K562 (cell line): ENCODE measurements around the gene FAM131C. TPM values are rescaled to one million over a fixed set of nuclear protein-coding genes. Genes with fewer than 3 reads are reported as not detected.

Experiments
- ATAC-seq: fragments of 200-7000 bp; cut with Tn5 transposase; 3 replicates; pipeline ENCODE4 v1.9.1; 2020; ENCODE audit warnings: moderate library complexity
- BruUV-seq: library from RNA; stranded (reverse); fragments of 400-500 nt; replicated peaks from 2 replicates; lab custom pipeline; 2021; lab: Mats Ljungman, UMichigan
- CTCF ChIA-PET: fragments of 300-600 bp; formaldehyde crosslinking; extraction: SDS; loops from one replicate; lab custom pipeline; 2021; ENCODE audit warnings: low intra/inter-chr PET ratio; lab: Yijun Ruan, JAX
- POLR2A ChIA-PET: fragments of 300-600, 350-650 bp; sonication (Branson Sonifier 250); formaldehyde crosslinking; extraction: SDS; loops from one replicate; lab custom pipeline; 2021; ENCODE audit warnings: antibody characterized with exemption, inconsistent platforms; lab: Yijun Ruan, JAX
- DNase-seq, 4 experiments: peaks; one replicate each; pipeline versions ENCODE4 v3.0.0 to v3.0.0-alpha.2; 2011 to 2018; ENCODE audit warnings: low spot score in 3 of 4, mixed read lengths in 3 of 4; ENCODE audit errors: extremely low read depth in 1 of 4
- FAIRE-seq: peaks from 2 replicates; lab custom pipeline; 2011; peaks lifted over from hg19 to GRCh38; lab: Jason Lieb, UNC
- H2AFZ ChIP-seq: 2 replicates; pipeline ENCODE4 v1.6.0; 2011; ENCODE audit warnings: low read depth, low read length, control low read depth, inconsistent platforms
- H3K27ac ChIP-seq: fragments of 200-600 bp; 3 replicates; pipeline ENCODE4 v1.8.0; 2011; ENCODE audit warnings: low read depth, mild to moderate bottlenecking, control low read depth, inconsistent platforms, low read length, moderate library complexity, mixed read lengths; ENCODE audit errors: extremely low read depth
- H3K27me3 ChIP-seq, 2 experiments: fragments of 300-600 bp in 1 of 2; 2 replicates in 1 of 2; 3 replicates in 1 of 2; pipeline versions ENCODE4 v1.6.0 to v1.8.0; 2011; ENCODE audit warnings: inconsistent platforms in 2 of 2, low read length in 2 of 2, mild to moderate bottlenecking in 1 of 2, mixed read lengths in 1 of 2, moderate library complexity in 1 of 2; ENCODE audit not compliant: control insufficient read depth in 2 of 2, insufficient read depth in 2 of 2
- H3K36me3 ChIP-seq: fragments of 300-600 bp; 3 replicates; pipeline ENCODE4 v1.8.0; 2011; ENCODE audit warnings: mild to moderate bottlenecking, low read length, inconsistent platforms; ENCODE audit not compliant: control insufficient read depth, insufficient read depth
- H3K4me1 ChIP-seq, 2 experiments: fragments of 200-600 bp in 1 of 2; replicated peaks in 1 of 2; 2 replicates in 1 of 2; 3 replicates in 1 of 2; pipeline versions ENCODE4 v1.5.1 to v1.8.0; 2011; ENCODE audit warnings: inconsistent platforms in 2 of 2, low read length in 2 of 2, mild to moderate bottlenecking in 1 of 2, mixed read lengths in 1 of 2, moderate library complexity in 1 of 2; ENCODE audit not compliant: control insufficient read depth in 2 of 2, insufficient read depth in 2 of 2
- H3K4me2 ChIP-seq: 2 replicates; pipeline ENCODE4 v1.6.1; 2011; ENCODE audit warnings: low read length, control low read depth, inconsistent platforms, mixed read lengths; ENCODE audit not compliant: insufficient read depth
- H3K4me3 ChIP-seq: fragments of 200-600 bp; sonication (generic), shearing (Covaris generic); 2 replicates; pipeline ENCODE4 v1.5.1; 2016; ENCODE audit warnings: control low read depth, inconsistent platforms
- H3K79me2 ChIP-seq: fragments of 200-600 bp; 3 replicates; pipeline ENCODE4 v1.8.0; 2011; ENCODE audit warnings: low read length, inconsistent platforms; ENCODE audit not compliant: control insufficient read depth, insufficient read depth
- H3K9ac ChIP-seq, 2 experiments: 2 replicates each; pipeline versions ENCODE4 v1.6.0 to v1.6.1; 2011; ENCODE audit warnings: low read depth in 2 of 2, low read length in 2 of 2, control low read depth in 1 of 2, inconsistent platforms in 1 of 2, mild to moderate bottlenecking in 1 of 2, mixed read lengths in 1 of 2; ENCODE audit not compliant: insufficient read depth in 1 of 2
- H3K9me1 ChIP-seq: one replicate; pipeline ENCODE4 v1.6.0; 2011; ENCODE audit warnings: inconsistent platforms, mild to moderate bottlenecking, low read length, moderate library complexity; ENCODE audit not compliant: control insufficient read depth, insufficient read depth
- H3K9me3 ChIP-seq: replicated peaks from 2 replicates; pipeline ENCODE4 v1.5.1; 2011; ENCODE audit warnings: low read depth, low read length, inconsistent platforms; ENCODE audit not compliant: control insufficient read depth, insufficient read depth
- H4K20me1 ChIP-seq: replicated peaks from 2 replicates; pipeline ENCODE4 v1.6.1; 2011; ENCODE audit warnings: low read length, inconsistent platforms, mixed read lengths; ENCODE audit not compliant: control insufficient read depth, insufficient read depth
- FOXA1 ChIP-seq: fragments of 450-650 bp; IDR thresholded peaks from 2 replicates; pipeline ENCODE4 v1.6.1; 2016; ENCODE audit warnings: mild to moderate bottlenecking, borderline replicate concordance
- NR2C1 ChIP-seq, 2 experiments: fragments of 450-650 bp; IDR thresholded peaks; 2 replicates each; pipeline ENCODE4 v1.6.1; 2017; ENCODE audit warnings: mild to moderate bottlenecking in 2 of 2, antibody characterized with exemption in 1 of 2, inconsistent platforms in 1 of 2, missing compliant biosample characterization in 1 of 2, missing genetic modification characterization in 1 of 2
- PCBP2 ChIP-seq: fragments of 200-400 bp; formaldehyde crosslinking; IDR thresholded peaks from 2 replicates; pipeline ENCODE4 v1.6.1; 2018; ENCODE audit warnings: low read length, low read depth, mild to moderate bottlenecking, moderate library complexity; ENCODE audit not compliant: poor library complexity, severe bottlenecking
- PRPF4 ChIP-seq: fragments of 200-400 bp; formaldehyde crosslinking; IDR thresholded peaks from one replicate; pipeline ENCODE4 v1.6.1; 2017; ENCODE audit warnings: low read length, low read depth, mild to moderate bottlenecking; ENCODE audit not compliant: insufficient read depth, poor library complexity, severe bottlenecking
- WGBS: fragments of 100-300 bp; shearing (Covaris generic); methylation state at CpG from one replicate; pipeline ENCODE4 v1.1.6; 2016; ENCODE audit warnings: low coverage, mixed read lengths; ENCODE audit not compliant: insufficient coverage; ENCODE audit errors: missing lambda C conversion rate; 5-methylcytosine and 5-hydroxymethylcytosine counted together
- in situ Hi-C: fragments of 300-500 bp; cut with MboI; formaldehyde crosslinking; loops from 4 replicates; pipeline ENCODE4 v1.15.0; 2018; ENCODE audit warnings: inconsistent platforms, mixed read lengths
- intact Hi-C: fragments of 100-400 bp; cut with micrococcal nuclease; formaldehyde crosslinking; loops from 2 replicates; pipeline ENCODE4 v1.14.2; 2022
- polyA plus RNA-seq, 8 experiments: library from polyadenylated mRNA; depleted of rRNA in 4 of 8; stranded (reverse) in 5 of 8; unstranded in 3 of 8; fragments of >200 nt; fragmentation: Nextera tagmentation in 2 of 8; fragmentation: Illumina TruSeq in 1 of 8; extraction: Ambion mirVana in 2 of 8; extraction: Trizol in 1 of 8; gene quantifications; 2 replicates each; pipeline versions ENCODE4 v1.2.1 to v1.2.3, GENCODE V29; 2011 to 2014; ENCODE audit warnings: inconsistent platforms in 1 of 8, missing spikeins in 1 of 8
- total RNA-seq, 7 experiments: library from RNA; depleted of rRNA in 6 of 7; stranded (reverse); fragments of >200 nt in 6 of 7; fragmentation: Illumina TruSeq in 2 of 7; extraction: Trizol in 2 of 7; gene quantifications; 2 replicates each; pipeline versions ENCODE4 v1.2.1 to v1.2.3, GENCODE V29; 2011 to 2021; ENCODE audit warnings: low replicate concordance in 1 of 7

FAM131C gene
- total and polyA plus RNA-seq, 9 of the 15 experiments (the other 6 are each of a cell fraction or from before 2014, with no cell fraction given): 0.10 to 0.29 (median 0.16) TPM; not detected in 6

DNA sequence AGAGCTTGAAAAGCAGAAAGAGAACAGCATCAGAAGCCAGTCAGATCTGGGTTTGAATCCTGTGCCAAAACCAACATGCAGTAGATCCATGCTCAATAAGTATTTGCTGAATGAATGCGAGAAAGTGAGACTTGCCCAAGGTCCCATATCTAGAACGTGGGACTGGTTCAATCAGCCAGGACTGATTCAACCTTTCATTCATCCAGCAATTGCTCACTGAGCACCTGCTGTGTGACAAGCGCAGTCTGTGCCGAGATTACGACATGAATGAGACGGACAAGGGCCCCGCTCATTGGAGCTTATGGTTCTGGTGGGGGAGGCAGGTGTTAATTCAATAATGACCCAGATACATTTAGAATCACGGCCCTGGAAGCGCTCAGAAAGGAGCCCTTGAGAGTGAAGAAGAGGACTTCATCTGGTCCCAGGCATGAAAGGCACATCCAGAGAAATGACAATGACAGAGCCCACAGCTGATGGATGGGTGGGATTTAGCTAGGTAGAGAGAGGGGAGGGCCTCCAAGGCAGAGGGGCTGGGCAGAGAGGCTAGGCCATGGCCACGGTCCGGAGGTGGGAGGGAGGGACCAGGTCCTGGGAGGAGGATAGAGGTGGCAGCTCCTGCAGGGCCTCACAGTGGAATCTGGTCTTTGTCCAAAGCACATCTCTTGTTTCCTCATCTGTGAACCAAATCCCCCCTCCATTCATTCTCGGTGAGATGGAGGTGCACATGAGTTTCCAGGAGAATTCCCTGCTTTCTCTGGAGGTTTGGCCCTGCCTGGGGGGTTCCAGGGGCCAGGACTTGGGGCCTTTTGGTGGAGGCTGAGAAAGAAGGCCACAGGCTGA is 4.2 kb upstream of the FAM131C start:
- Histone ChIP-seq H3K4me1 (peaks cover 19 to 37% of the 10 kb centered on the region in 2 experiments; a peak in 4 of 5 replicates), H4K20me1 (no peaks in the 10 kb centered on the region), H3K36me3 (no peaks in the 10 kb centered on the region), H3K4me2 (no peak overlapping the region), H3K9me1 (no peaks in the 10 kb centered on the region), H3K9me3 (no peaks in the 10 kb centered on the region), H3K79me2 (no peaks in the 10 kb centered on the region), H2AFZ (no peak overlapping the region), H3K4me3 (no peak overlapping the region), H3K27ac (no peak overlapping the region), H3K9ac (no peak overlapping the region), H3K27me3 (peaks cover 0 to 3% of the 10 kb centered on the region in 2 experiments; a peak in 1 of 5 replicates)
- intact Hi-C loops: loop anchor here (2.0 kb wide), 1 partner anchor 109 kb away; no protein-coding TSS in a partner anchor
- POLR2A ChIA-PET: interaction anchor here (0.6 to 1.3 kb wide), 3 partner anchors 63 to 127 kb away, joined by 3 read pairs; no protein-coding TSS in a partner anchor
- TF ChIP-seq FOXA1: no peak
- no peak for TF ChIP-seq PCBP2
- no peak for TF ChIP-seq NR2C1 (IDR thresholded peaks at IDR 0.05)
- TF ChIP-seq NR2C1 (tag; IDR thresholded peaks at IDR 0.05): no peak
- TF ChIP-seq PRPF4: no peak
- ATAC-seq: no peak
- no TSS peak for BruUV-seq
- FAIRE-seq: no peak
- DNase-seq: no peak
- CTCF ChIA-PET: interaction anchor here (3.8 to 9.0 kb wide), 2 partner anchors 109 to 167 kb away, joined by 38 to 208 read pairs; no protein-coding TSS in a partner anchor
- WGBS: 12% methylated on average over 12 of the region's 12 CpGs
- in situ Hi-C loops: no loop called here
